Measurements from ENCODE around the gene NDFIP2.

- TF ChIP-seq ARNT (IDR thresholded peaks at IDR 0.05) (no peak), SP1 (IDR thresholded peaks at IDR 0.05) (no peak), FOXK2 (IDR thresholded peaks at IDR 0.05) (no peak)
Measured at GRCh38 chr13:79557666-79558065, 76.7 kb downstream of the NDFIP2 start.

Data from HEK293T (cell line).